ENCODE measurements around the gene MCF2L.
"Not testable (repeated sequence)": the region's sequence is repeated elsewhere in the genome, so short reads cannot be mapped to it uniquely, and the experiment has no call there.

The MCF2L gene

DNA sequence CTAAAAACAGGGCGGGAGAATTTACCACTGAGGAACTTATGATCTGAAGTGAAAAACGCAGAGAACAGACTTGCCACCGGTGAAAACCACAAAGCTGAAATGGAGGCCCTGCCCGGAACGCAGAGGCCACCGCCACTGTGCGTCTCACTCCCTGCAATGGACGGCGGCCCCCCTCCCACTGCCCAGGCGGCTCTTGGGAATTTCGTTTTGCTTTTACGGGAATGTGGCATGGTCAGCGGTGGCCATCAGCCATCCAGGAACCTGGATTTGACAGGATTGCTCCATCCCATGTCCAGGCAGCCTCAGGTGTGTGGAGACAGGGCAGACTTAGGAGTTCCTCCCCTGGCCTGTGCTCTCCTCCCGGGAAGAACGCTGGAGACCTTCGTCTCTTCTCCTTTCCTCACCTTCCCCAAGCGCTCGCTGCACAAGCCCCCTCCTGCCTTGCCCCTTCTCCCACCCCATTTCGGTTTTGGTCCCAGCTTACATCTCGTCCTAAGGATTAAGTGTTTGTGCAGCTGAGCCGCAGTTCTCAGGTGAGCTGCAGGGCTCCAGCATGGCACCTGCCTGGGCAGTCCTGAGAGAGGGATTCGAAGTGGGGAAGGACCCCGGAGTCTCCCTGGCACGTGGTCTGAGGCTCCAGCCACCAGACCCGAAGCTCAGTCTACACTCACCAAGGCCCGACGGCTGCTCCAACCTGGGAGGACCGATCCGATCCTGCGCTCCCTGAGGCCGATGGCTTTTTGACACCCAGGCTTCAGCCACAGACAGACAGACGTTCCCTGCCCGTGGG lies 49.9 kb downstream of the MCF2L start:
- no peak for FAIRE-seq

DNA sequence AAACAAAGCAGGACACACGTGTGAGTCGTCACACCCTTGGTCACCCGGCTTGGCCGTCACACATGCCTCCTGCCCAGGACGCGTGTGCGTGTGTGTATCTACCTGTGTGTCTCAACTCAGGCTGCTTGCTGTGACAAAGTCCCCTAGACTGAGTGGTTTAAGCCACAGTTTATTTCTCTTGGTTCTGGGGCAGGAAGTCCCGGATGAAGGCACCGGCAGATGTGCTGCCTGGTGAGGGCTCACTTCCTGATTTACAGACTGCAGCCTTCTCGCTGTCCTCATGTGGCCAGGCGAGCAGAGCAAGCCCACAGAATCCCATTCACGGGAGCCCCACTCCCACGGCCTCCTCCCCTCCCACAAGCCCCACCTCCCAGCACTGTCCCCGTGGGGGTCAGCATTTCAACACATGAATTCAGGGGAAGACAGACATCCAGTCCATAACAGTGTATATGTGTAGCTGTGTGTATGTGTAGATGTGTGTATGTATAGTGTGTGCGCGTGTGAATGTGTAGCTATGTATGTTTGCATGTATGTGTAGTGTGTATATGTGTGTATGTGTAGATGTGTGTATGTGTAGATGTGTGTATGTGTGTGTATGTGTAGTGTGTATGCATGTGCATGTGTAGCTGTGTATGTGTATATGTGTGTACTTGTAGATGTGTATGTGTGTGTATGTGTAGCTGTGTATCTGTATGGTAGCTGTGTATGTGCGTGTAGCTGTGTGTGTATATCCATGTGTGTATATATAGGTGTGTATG lies 51.5 kb downstream of the MCF2L start:
- no peak for FAIRE-seq

DNA sequence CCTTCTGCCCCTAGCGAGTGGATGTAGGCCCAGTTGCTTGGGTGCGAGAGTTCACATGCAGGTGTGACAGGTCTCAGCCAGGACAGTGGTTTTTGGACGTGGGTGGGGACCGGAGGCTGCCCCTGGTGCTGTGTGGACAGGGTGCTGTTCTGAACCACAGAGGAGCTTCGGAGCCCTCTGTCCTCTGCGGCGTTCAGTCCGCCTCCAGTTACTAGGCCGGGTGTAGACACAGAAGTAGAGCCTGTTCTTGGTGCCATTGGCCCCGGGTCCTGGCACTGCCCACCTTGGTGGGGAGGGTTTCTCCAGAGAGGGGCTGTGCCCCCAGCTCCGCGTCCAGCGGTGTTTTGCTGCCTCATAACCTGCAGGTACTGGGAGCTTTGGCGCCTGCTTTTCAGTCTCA lies 52.4 kb downstream of the MCF2L start:
- FAIRE-seq, result no peak

DNA sequence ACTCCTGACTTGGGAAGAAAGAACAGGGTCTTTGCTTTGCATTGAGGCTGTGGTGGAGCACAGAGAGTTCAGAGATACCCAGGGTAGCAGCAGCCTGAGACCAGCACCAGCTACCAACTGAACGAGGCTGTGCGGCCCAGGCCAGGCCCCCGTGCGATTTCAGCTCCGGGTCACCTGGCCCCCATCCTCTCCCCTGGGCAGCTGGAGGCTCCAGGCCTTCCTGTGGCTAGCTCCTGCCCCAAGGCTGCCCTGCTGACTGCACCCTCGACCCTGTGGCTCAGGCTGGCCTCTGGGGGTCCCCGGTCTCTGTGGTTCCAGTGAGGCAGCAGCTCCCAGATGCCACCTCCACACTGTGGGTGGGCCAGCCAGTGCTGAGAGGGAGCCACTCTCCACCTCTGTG lies 52.8 kb downstream of the MCF2L start:
- no peak for FAIRE-seq

DNA sequence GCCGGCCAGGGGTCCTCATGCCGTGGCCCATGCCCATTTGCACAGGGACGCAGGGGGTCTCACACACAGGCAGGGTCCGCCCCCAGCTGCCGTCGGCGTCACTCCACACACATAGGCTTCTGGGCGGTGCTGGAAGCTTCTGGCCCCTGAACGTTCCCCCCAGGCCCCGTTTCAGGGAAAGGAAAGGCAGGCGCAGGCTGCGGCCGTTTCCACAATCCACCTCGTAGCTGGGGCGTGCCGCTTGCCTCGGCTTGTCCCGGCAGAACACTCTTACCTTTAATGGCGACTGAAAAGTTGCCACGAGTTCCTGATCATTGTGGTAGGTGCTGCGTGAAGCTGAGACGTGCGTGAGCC lies 53.4 kb downstream of the MCF2L start:
- no peak for FAIRE-seq

DNA sequence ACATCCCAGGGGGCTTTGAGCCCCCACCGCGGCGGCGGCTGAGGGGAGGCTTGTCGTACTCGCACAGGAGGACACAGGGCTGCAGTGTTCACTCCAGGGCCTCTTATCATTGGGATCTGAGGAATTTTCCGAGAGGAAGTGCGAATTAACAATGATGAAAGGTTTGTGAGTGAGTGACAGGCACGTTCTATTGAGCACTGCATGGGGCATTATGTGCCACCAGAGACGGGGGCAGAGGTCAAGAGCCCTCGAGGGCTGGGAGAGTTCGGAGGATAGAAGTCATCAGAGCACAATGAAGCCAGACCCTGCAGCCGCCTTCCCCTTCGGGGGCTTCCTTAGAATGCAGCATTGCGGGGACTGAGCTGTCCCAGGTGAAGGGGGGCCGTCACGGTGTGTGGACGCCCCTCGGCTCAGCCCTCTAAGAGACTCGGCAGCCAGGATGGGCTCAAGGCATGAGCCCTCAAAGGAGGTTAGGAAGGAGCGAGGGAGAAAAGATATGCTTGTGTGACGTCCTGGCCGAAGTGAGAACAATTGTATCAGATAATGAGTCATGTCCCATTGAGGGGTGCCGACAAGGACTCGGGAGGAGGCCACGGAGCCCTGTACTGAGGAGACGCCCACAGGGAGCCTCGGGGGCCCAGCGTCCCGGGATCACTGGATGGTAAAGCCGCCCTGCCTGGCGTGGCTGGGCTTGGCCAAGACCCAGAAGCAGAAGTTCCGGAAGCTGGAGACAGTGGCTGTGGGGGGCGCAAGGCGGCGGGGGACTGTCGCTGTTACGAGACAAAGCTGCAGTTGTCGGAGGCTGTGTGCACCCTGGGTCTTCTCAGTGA lies 53.9 kb downstream of the MCF2L start:
- FAIRE-seq, result no peak

DNA sequence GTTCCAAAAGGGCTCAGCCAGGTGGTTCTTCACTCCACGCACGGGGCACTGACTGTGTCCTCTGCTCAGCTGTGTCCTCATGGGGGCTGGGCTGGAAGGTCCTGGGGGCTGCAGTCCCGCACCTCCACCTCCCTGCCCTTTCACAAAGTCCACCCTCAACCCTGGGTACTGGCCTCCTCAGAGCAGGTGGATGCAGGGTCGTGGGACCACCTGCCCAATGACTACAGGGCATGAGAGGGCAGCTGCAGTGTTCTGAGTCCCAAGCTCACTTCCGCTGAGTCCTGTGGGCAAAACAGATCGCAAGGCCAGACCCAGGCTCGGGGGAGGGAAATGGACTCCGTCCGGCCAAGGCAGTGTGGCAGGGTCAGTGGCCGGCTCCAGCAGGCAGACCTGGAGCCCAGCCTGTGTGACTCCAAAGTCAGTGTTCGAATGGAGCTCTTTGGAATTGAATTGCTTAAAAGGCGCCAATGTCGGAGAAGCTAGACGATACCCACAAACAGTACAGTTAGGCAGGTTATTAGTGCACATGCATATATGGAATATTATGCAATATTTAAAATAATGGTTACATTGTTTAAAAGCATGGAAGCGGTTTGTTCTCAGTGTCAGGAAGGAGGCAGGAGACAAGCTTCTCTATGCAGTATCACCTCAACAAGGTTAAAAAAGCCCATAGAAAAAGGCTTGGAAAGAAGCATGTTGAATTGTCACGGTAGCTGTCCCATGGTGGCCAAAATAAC lies 54.8 kb downstream of the MCF2L start:
- FAIRE-seq, result no peak

DNA sequence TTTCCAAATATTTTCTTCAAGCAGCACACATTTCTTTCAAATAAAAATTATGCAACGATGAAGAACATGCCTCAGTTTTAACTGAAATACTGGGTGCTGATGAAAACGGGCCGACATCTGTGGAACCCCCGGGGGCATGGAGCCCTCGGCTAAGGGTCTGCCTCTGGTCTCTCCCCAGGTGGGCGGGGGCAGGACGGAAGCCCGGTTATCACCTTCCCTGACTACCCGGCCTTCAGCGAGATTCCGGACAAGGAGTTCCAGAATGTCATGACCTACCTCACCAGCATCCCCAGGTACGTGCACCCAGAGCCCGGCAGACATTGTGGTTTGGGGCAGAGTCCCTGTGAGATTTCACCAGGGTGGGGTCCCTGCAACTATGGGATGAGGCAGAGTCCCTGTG lies 55.5 kb downstream of the MCF2L start:
- FAIRE-seq, result no peak

DNA sequence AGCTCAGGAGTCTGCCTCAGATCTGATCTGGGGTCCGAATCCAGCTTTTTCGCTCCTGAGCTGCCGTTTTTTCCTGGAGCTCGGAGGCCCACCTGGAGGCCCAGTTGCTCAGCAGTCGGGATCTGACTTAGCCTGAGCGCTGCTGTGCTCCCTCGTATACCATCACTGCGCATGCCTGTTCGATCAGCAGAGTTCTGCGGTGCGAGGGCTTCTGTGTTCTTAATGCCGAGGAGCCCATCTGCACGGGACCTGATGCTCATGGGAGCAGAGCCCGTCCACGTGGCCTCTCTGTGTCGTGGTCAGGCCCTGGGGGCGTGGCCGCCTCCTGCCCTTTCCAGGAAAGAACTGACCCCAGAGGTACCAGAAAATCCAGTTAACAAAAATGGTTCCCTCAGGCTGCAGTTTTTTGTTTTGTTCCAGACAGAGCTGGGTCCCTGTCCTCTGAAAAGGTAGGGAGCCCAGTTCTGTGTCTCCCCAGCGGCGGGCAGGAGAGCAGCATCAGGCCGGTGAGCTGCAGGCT lies 57.4 kb downstream of the MCF2L start:
- no peak for FAIRE-seq

DNA sequence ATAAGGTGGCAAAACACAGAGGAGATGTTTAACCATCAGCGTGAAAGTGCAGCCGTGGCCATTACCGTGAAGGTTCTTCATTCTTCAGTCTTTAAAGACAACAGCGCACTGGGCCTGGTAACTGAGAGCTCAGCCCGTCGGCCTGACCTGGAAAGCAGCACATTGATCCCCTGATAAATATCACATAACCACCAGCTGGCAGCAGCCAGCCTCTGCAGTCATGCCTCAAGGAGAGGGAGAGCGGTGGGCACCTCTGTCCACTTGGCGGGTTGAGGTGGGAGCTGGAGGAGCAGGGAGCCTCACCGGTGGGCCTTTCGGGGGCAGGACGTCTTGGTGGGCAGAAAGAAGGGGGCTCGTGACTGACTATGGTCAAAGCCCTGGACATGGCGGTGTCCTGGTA lies 58.1 kb downstream of the MCF2L start:
- FAIRE-seq, result no peak

DNA sequence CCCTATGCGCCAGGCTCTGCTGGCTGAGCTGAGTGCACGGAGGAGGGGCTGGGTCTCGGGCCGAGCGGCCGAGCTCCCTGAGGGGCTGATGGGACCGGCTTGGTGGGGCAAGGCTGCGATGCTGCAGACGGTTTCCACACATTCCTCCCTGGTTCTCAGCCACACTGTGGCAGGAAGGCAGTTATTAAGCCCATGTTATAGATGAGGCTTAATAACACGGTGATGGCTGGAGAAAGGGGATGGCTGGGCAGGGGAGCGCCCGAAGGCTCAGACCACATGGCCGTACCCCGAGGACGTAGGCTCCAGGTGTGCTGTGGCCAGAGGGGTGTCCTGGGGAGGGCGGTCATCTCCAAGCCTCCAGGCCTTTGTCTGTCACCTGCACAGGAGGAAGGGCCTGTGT lies 58.6 kb downstream of the MCF2L start:
- FAIRE-seq, result no peak

DNA sequence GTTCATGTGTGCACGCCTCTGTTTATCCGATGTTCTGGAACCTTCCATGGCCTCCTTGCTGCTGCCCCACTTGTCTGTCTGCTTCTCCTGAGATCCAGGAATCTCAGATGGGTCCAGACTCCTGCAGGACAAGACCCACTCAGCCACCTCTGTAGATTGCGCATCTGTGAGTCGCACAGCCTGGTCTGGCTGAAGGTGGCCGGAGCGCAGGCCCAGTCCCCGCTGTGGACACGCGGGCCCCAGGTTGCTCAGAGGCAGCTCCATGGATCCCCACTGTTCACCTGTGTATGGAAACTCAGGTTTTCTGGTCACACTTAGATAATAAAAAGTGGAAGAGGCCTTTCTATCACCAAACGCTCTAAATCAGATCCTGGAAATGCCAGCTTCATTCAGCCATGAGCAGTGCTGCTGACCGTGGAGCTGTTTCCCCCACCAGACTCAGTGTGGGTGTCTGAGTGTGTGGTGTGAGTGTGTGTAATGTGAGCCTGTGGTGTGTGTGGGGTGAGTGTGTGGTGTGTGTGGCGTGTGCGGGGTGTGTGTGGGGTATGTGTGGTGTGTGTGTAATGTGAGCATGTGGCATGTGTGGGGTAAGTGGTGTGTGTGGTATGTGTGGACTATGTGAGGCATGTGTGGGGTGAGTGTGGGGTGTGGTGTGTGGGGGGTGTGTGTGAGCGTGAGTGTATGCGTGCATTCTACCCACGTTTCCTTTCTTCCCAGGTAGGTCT lies 59.5 kb downstream of the MCF2L start:
- no peak for FAIRE-seq

DNA sequence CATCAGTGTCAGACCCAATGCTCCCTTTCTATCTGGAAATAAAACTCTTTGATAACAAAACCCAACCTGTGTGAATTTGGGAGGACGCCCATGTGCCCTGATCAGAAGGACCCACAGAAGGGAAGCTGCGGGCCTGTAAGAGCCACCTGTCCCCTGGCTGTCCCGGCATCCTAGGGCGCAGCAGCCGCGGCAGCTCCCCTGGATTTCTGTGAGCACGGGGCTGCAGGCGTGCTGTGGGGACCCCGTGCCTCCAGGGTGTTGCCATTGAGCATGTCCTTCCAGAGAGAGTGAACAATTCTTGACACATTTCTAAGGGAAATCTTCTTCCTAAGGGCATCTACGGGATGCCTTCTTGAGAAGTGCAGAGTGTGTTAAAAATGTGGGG lies 60.0 kb downstream of the MCF2L start:
- FAIRE-seq, result no peak

DNA sequence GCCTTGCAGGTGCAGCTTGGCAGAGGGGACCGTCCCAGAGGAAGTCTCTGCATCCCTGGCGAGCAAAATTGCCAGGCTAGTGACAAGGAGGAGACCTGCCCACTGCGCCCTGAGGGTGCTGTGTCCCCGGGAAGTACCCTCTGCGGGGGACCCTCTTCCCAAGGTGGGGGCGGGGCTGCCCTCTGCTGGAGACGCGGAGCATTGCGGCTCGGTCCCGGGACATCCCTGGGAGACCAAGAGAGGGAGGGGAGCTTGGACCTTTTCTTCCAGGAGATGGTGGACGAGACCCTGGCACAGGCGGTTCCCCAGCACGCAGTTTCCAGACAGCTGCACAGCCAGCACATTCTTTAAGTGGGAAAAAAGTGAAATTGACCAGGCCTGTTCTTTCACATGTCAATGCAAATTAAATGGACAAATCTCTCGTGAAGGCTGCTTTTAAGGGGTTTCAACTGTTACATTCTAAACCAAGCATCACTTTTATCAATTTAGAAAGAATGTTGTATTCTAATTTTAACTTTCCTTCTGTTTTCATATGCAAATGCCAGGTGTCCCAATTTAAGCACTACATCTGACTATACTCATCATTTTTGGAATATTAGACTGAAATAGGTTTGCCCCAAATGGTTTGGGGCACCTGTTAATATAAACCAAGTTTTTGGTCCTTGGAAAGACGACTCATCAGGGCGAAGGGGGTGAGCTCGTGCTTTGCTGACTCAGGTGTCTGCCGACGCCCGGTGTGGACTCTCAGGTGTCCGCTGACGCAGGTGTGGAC lies 60.7 kb downstream of the MCF2L start:
- no peak for FAIRE-seq

DNA sequence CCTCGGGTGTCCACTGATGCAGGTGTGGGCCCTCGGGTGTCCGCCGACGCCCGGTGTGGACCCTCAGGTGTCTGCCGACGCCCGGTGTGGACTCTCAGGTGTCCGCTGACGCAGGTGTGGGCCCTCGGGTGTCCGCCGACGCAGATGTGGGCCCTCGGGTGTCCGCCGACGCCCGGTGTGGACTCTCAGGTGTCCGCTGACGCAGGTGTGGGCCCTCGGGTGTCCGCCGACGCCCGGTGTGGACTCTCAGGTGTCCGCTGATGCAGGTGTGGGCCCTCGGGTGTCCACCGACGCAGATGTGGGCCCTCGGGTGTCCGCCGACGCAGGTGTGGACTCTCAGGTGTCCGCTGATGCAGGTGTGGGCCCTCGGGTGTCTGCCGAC lies 61.2 kb downstream of the MCF2L start:
- FAIRE-seq, result not testable (repeated sequence)

DNA sequence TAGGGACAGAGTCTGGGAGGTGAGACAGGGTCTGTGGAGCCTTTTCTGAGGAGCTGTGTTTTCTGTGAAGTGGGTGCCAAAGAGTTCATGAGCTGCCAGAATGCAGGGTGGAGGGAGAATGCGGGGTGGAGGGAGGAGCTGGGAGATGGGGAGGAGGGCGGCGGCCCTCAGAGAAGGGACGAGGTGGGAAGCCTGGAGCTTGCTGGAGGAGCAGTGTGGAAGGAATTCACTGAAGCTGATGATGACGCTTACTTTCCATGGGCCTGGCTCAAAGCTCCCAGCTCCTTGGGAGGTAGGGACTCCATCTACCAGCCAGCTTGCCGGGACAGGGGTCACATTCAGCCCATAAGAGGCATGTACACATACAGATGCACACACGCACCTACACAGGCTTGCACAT lies 62.5 kb downstream of the MCF2L start:
- FAIRE-seq, result no peak

DNA sequence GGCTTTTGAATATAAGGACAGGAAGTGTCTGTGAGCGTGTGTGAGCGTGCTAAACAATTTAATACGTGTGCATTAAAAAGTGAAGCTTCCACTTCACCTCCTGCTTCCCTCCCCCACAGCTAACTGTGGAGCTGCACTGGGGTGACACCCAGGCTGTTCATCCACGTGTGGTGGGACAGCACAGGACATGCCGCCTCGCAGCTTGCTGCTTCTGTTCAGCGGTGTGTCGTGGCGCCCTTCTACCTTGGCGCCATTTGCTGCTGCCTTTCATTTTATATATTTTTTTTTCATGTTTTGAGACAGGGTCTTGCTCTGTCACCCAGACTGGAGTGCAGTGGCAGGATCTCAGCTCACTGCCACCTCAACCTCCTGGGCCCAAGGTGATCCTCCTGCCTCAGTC lies 63.3 kb downstream of the MCF2L start:
- no peak for FAIRE-seq

DNA sequence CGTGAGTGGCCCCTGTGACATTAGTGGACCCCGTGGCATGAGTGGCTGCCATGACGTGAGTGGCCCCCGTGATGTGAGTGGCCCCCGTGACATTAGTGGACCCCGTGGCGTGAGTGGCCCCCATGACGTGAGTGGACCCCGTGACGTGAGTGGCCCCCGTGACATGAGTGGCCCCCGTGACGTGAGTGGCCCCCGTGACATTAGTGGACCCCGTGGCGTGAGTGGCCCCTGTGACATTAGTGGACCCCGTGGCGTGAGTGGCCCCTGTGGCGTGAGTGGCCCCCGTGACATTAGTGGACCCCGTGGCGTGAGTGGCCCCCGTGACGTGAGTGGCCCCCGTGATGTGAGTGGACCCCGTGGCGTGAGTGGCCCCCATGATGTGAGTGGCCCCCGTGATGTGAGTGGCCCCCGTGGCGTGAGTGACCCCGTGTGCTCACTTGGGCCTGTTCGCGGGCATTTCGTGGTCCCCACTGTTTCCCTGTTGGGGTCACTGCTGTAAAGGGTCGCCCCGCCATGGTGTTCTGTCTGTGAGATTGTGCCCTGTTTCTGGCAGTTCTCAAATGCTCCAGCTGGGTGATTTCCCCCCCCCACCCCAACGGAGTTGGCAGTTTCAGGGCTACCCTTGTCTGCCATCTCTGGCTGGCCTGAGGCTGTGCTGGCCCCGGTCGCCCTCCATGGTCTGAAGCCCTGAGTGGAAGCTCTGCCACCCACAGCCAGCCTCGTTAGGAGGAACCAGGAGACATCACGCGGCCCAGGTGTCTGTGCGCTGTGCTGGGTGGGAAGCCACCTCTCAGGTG lies 64.2 kb downstream of the MCF2L start:
- no peak for FAIRE-seq

DNA sequence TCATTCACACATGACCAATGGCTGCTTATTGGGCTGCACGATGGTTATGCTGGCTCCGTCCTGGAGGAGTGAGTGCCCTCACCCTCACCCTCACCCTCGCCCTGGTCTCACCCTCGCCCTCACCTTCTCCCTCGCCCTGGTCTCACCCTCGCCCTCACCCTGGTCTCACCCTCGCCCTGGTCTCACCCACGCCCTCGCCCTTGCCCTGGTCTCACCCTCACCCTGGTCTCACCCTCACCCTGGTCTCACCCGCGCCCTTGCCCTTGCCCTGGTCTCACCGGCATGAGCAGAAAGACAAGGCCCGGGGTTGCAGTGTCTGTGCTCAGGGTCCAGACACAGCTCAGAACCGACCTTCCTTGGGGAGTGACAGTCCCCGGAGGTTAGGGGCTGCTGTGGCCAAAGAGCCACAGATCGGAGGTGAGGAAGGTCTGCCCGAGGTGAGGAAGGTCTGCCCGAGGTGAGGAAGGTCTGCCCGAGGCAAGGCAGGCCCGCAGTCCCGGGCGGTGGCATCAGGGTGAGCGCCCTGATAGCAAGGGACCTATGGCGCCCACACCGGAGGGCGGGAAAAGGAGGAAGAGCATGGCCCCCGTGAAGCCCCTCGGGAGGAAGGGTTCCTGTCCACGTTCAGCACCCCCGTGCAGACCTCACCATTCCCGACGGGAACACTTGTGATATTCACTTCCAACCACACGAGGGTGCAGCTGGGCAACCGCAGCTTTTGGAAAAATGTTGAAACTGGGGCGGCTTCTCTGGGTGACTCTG lies 65.6 kb downstream of the MCF2L start:
- peak; percentile 57 for FAIRE-seq
